AG04449 (cell line): ENCODE measurements around the gene SAMD1.

Experiments used
- CTCF ChIA-PET: fragments of 350-600 bp; formaldehyde crosslinking; extraction: SDS; loops from one replicate; lab custom pipeline; 2021; ENCODE audit warnings: antibody characterized with exemption; lab: Yijun Ruan, JAX
- POLR2A ChIA-PET: fragments of 400-600, 350-600 bp; formaldehyde crosslinking; extraction: SDS; loops from one replicate; lab custom pipeline; 2020; ENCODE audit warnings: antibody characterized with exemption, inconsistent platforms; lab: Yijun Ruan, JAX
- DNase-seq: peaks from one replicate; pipeline ENCODE4 v3.0.0-alpha.2; 2010; ENCODE audit warnings: low read depth, low spot score
- H3K4me3 ChIP-seq: 2 replicates; pipeline ENCODE4 v1.5.1; 2011; ENCODE audit warnings: low read depth, mild to moderate bottlenecking, control low read depth, low read length
- CTCF ChIP-seq: IDR thresholded peaks from one replicate; pipeline ENCODE4 v1.5.1; 2011; ENCODE audit warnings: mild to moderate bottlenecking, moderate library complexity, low read length, control low read depth, inconsistent platforms; ENCODE audit not compliant: insufficient read depth; ENCODE audit errors: missing control alignments

SAMD1 gene

GRCh38 chr19:14061751-14062557 is 28.6 kb downstream of the SAMD1 start, which contains the start of gene PALM3:
PALM3 (minus strand) TSS chr19:14062076; CDS start chr19:14061980, 96 bp downstream.
- H3K4me3 ChIP-seq: no peak within 1 kb of the TSS
- POLR2A ChIA-PET: no interaction called here
- TF ChIP-seq CTCF: no peak
- CTCF ChIA-PET: interaction anchor here (0.6 to 6.9 kb wide), 7 partner anchors 9 to 182 kb away, joined by 3 to 106 read pairs (median 3); partner anchors contain the start of gene MISP3
- no peak for DNase-seq

GRCh38 chr19:14061081-14061749 is 29.3 kb downstream of the SAMD1 start:
- H3K4me3 ChIP-seq: no peak overlapping the region
- TF ChIP-seq CTCF: no peak
- DNase-seq: no peak
- POLR2A ChIA-PET: no interaction called here
- CTCF ChIA-PET: interaction anchor here (1.0 to 6.9 kb wide), 6 partner anchors 9 to 181 kb away, joined by 3 to 106 read pairs (median 14); partner anchors contain the start of gene MISP3

GRCh38 chr19:14059652-14060155 is 30.8 kb downstream of the SAMD1 start:
- DNase-seq: no peak
- H3K4me3 ChIP-seq: no peak overlapping the region
- no peak for TF ChIP-seq CTCF
- ChIA-PET CTCF (interaction anchor here (0.9 to 6.9 kb wide), 20 partner anchors 12 to 187 kb away, joined by 3 to 106 read pairs (median 4); partner anchors contain the start of genes CC2D1A and MISP3), POLR2A (no interaction called here)

GRCh38 chr19:14059093-14059480 is 31.5 kb downstream of the SAMD1 start:
- CTCF ChIA-PET: interaction anchor here (0.9 to 6.9 kb wide), 21 partner anchors 12 to 179 kb away, joined by 3 to 106 read pairs (median 4); partner anchors contain the start of genes CC2D1A and MISP3
- POLR2A ChIA-PET: no interaction called here
- no peak overlapping the region for H3K4me3 ChIP-seq
- DNase-seq: no peak
- TF ChIP-seq CTCF: peak; percentile 74

- DNase-seq: no peak
- ChIA-PET POLR2A (no interaction called here), CTCF (interaction anchor here (0.9 to 6.9 kb wide), 15 partner anchors 12 to 179 kb away, joined by 3 to 106 read pairs (median 4); partner anchors contain the start of genes CC2D1A and MISP3)
- no peak overlapping the region for H3K4me3 ChIP-seq
- TF ChIP-seq CTCF: no peak
Observed at GRCh38 chr19:14058182-14059092, 32.1 kb downstream of the SAMD1 start.
